B cell (primary cell): Measurements from ENCODE around the gene TBKBP1. TPM values are rescaled to one million over a fixed set of nuclear protein-coding genes. Genes with fewer than 3 reads are reported as not detected.

Source experiments
- ATAC-seq: fragments of 200-7000 bp; cut with Tn5 transposase; one replicate; pipeline ENCODE4 v1.10.0; 2021; ENCODE audit warnings: low read depth, mild to moderate bottlenecking, moderate number of reproducible peaks, moderate library complexity
- CTCF ChIA-PET: fragments of 350-600 bp; sonication (Branson Sonifier 250); formaldehyde crosslinking; loops from one replicate; lab custom pipeline; 2021; ENCODE audit warnings: antibody characterized with exemption, inconsistent platforms; lab: Charles Lee
- POLR2A ChIA-PET: fragments of 350-600 bp; sonication (Branson Sonifier 250); formaldehyde crosslinking; loops from one replicate; lab custom pipeline; 2021; ENCODE audit warnings: antibody characterized with exemption; lab: Charles Lee
- DNase-seq: peaks from one replicate; pipeline ENCODE4 v3.0.0; 2013
- H2AFZ ChIP-seq: 2 replicates; pipeline ENCODE4 v1.6.1; 2012; ENCODE audit warnings: mild to moderate bottlenecking, low read depth, low read length; ENCODE audit not compliant: insufficient read depth, poor library complexity, severe bottlenecking
- H3K27ac ChIP-seq, 2 donors: 1 replicate in 1 of 2; 2 replicates in 1 of 2; pipeline ENCODE4 v1.5.1; 2012 to 2013; ENCODE audit warnings: low read length in 2 of 2, mild to moderate bottlenecking in 2 of 2, moderate library complexity in 1 of 2
- H3K27me3 ChIP-seq, 4 experiments: fragments of 200-600 bp in 1 of 4; sonication (generic) in 1 of 4; replicated peaks in 1 of 4; 1 replicate in 2 of 4; 2 replicates in 2 of 4; pipeline versions ENCODE4 v1.6.1 to v1.7.0; 2013 to 2016; ENCODE audit warnings: low read length in 3 of 4, mild to moderate bottlenecking in 2 of 4, mixed read lengths in 1 of 4, moderate library complexity in 1 of 4; ENCODE audit not compliant: insufficient read depth in 4 of 4, control insufficient read depth in 3 of 4; ENCODE audit errors: control extremely low read depth in 1 of 4
- H3K36me3 ChIP-seq, 2 experiments: replicated peaks in 1 of 2; 1 replicate in 1 of 2; 2 replicates in 1 of 2; pipeline versions ENCODE4 v1.6.1 to v1.7.1; 2013; ENCODE audit warnings: low read length in 1 of 2; ENCODE audit not compliant: insufficient read depth in 2 of 2, control insufficient read depth in 1 of 2; ENCODE audit errors: control extremely low read depth in 1 of 2, extremely low read depth in 1 of 2
- H3K4me1 ChIP-seq, 2 donors: fragments of 200-600 bp in 1 of 2; sonication (generic) in 1 of 2; 1 replicate in 1 of 2; 2 replicates in 1 of 2; pipeline versions ENCODE4 v1.5.1 to v1.6.1; 2013 to 2017; ENCODE audit warnings: low read length in 2 of 2; ENCODE audit not compliant: control insufficient read depth in 2 of 2, insufficient read depth in 2 of 2
- H3K4me2 ChIP-seq: replicated peaks from 2 replicates; pipeline ENCODE3; 2012; ENCODE audit warnings: mild to moderate bottlenecking, low read depth, low read length; ENCODE audit not compliant: poor library complexity, severe bottlenecking
- H3K4me3 ChIP-seq, 5 experiments: fragments of 200-600 bp in 1 of 5; sonication (generic) in 1 of 5; 1 replicate in 3 of 5; 2 replicates in 2 of 5; pipeline versions ENCODE4 v1.5.1 to v1.7.0; 2011 to 2016; ENCODE audit warnings: low read length in 4 of 5, mild to moderate bottlenecking in 4 of 5, low read depth in 2 of 5, control low read depth in 1 of 5, moderate library complexity in 1 of 5; ENCODE audit not compliant: insufficient read depth in 1 of 5; ENCODE audit errors: control extremely low read depth in 1 of 5, extremely low read depth in 1 of 5
- H3K79me2 ChIP-seq: fragments of 200-600 bp; sonication (generic); one replicate; pipeline ENCODE4 v1.6.0; 2016; ENCODE audit warnings: low read length; ENCODE audit not compliant: control insufficient read depth, insufficient read depth
- H3K9ac ChIP-seq: fragments of 200-600 bp; sonication (generic); 2 replicates; pipeline ENCODE4 v1.6.1; 2017; ENCODE audit warnings: mild to moderate bottlenecking, low read length, moderate library complexity
- H3K9me3 ChIP-seq, 3 donors: one replicate each; pipeline versions ENCODE4 v1.6.1 to v1.7.1; 2013; ENCODE audit warnings: low read length in 2 of 3; ENCODE audit not compliant: control insufficient read depth in 2 of 3, insufficient read depth in 1 of 3; ENCODE audit errors: control extremely low read depth in 1 of 3
- H4K20me1 ChIP-seq: 2 replicates; pipeline ENCODE4 v1.6.0; 2012; ENCODE audit warnings: mild to moderate bottlenecking, low read length; ENCODE audit not compliant: insufficient read depth, control insufficient read depth, poor library complexity, severe bottlenecking
- H3K27ac Mint-ChIP-seq: one replicate; pipeline ENCODE4 v1.8.0; 2021; ENCODE audit warnings: mixed read lengths
- H3K27me3 Mint-ChIP-seq: one replicate; pipeline ENCODE4 v1.8.0; 2021; ENCODE audit warnings: mixed read lengths
- H3K4me1 Mint-ChIP-seq: one replicate; pipeline ENCODE4 v1.8.0; 2021; ENCODE audit warnings: mixed read lengths
- H3K4me3 Mint-ChIP-seq: one replicate; pipeline ENCODE4 v1.8.0; 2021; ENCODE audit warnings: mixed read lengths
- H3K9me3 Mint-ChIP-seq: one replicate; pipeline ENCODE4 v1.8.0; 2022; ENCODE audit warnings: mixed read lengths; ENCODE audit not compliant: insufficient read depth
- CTCF ChIP-seq: fragments of 200-600 bp; IDR thresholded peaks from one replicate; pipeline ENCODE4 v1.8.0; 2022; ENCODE audit warnings: antibody characterized with exemption, mild to moderate bottlenecking
- EZH2 ChIP-seq: IDR thresholded peaks from 2 replicates; pipeline ENCODE4 v1.6.1; 2012; ENCODE audit warnings: borderline replicate concordance, low read depth, mild to moderate bottlenecking, moderate library complexity, low read length; ENCODE audit not compliant: insufficient read depth, poor library complexity, severe bottlenecking
- WGBS: methylation state at CpG from one replicate; pipeline ENCODE4 v1.1.5; 2013; ENCODE audit warnings: missing lambda C conversion rate; ENCODE audit not compliant: insufficient coverage; 5-methylcytosine and 5-hydroxymethylcytosine counted together
- intact Hi-C: fragments of 100-400 bp; cut with micrococcal nuclease; formaldehyde crosslinking; loops from one replicate; pipeline ENCODE4 v1.10.0; 2022
- polyA plus RNA-seq: library from polyadenylated mRNA; depleted of rRNA; stranded (reverse); fragments of >200 nt; gene quantifications from 2 replicates; pipeline ENCODE4 v1.2.3, GENCODE V29; 2012
- total RNA-seq, 2 donors: library from RNA; stranded (reverse); fragments of 120-200 nt in 1 of 2; gene quantifications; 1 replicate in 1 of 2; 2 replicates in 1 of 2; pipeline versions ENCODE4 v1.2.3 to v1.2.4, GENCODE V29; 2013 to 2022

TBKBP1 gene
- total and polyA plus RNA-seq, 2 donors (not counting 1 experiment from before 2014, with no cell fraction given) = 6.6 to 8.4 TPM

GRCh38 chr17:47716375-47716774 is 22.4 kb downstream of the TBKBP1 start:
- no peaks in the 10 kb centered on the region for H3K9me3 ChIP-seq
- peaks cover 0 to 7% (median 1%) of the 10 kb centered on the region in 4 experiments for H3K27me3 ChIP-seq
- no peaks in the 10 kb centered on the region for H4K20me1 ChIP-seq
- DNase-seq (no peak), ATAC-seq (no peak)
- Mint-ChIP-seq H3K27me3 (peaks cover 6% of the 10 kb centered on the region), H3K27ac (peak overlapping the region; percentile 56), H3K9me3 (no peaks in the 10 kb centered on the region), H3K4me1 (peaks cover 98% of the 10 kb centered on the region), H3K4me3 (peak overlapping the region; percentile 70)
- H3K79me2 ChIP-seq = no peaks in the 10 kb centered on the region
- intact Hi-C loops = no loop called here
- ChIA-PET CTCF (interaction anchor here (3.3 to 5.1 kb wide), 2 partner anchors 10 to 17 kb away, joined by 12 to 44 read pairs; no protein-coding TSS in a partner anchor), POLR2A (interaction anchor here (0.5 to 1.1 kb wide), 2 partner anchors 17 to 445 kb away, joined by 3 to 4 read pairs; no protein-coding TSS in a partner anchor)
- peaks cover 87 to 99% of the 10 kb centered on the region in 2 donors for H3K4me1 ChIP-seq
- WGBS = 33% methylated on average over 1 of the region's 3 CpGs
- H3K4me3 ChIP-seq = no peak overlapping the region
- no peak overlapping the region for H3K27ac ChIP-seq
- peak overlapping the region; percentile 68 for H3K4me2 ChIP-seq
- no peaks in the 10 kb centered on the region for H3K36me3 ChIP-seq
- no peak overlapping the region for H2AFZ ChIP-seq
- no peak overlapping the region for H3K9ac ChIP-seq
- TF ChIP-seq EZH2 = no peak
- no peak for TF ChIP-seq CTCF

GRCh38 chr17:47717261-47717697 is 23.3 kb downstream of the TBKBP1 start:
- no peak overlapping the region for H3K4me3 ChIP-seq
- peaks cover 0 to 14% (median 10%) of the 10 kb centered on the region in 4 experiments for H3K27me3 ChIP-seq
- Mint-ChIP-seq H3K27me3 (peaks cover 9% of the 10 kb centered on the region), H3K4me1 (peaks cover 94% of the 10 kb centered on the region), H3K9me3 (no peaks in the 10 kb centered on the region), H3K27ac (peak overlapping the region; percentile 16), H3K4me3 (peak overlapping the region; percentile 21)
- ATAC-seq = peak; percentile 18
- H3K27ac ChIP-seq = no peak overlapping the region
- H3K9ac ChIP-seq = no peak overlapping the region
- ChIA-PET POLR2A (interaction anchor here (0.5 kb wide), 1 partner anchor 172 kb away, joined by 8 read pairs; no protein-coding TSS in a partner anchor), CTCF (interaction anchor here (2.0 to 3.3 kb wide), 3 partner anchors 10 to 19 kb away, joined by 11 to 30 read pairs (median 12); partner anchors contain the start of gene TBX21)
- no peaks in the 10 kb centered on the region for H3K36me3 ChIP-seq
- no peak overlapping the region for H2AFZ ChIP-seq
- H3K4me2 ChIP-seq = peak overlapping the region; percentile 11
- intact Hi-C loops = no loop called here
- no peaks in the 10 kb centered on the region for H4K20me1 ChIP-seq
- no peaks in the 10 kb centered on the region for H3K79me2 ChIP-seq
- 29% methylated on average over 1 of the region's 2 CpGs for WGBS
- peak; percentile 45 for DNase-seq
- H3K4me1 ChIP-seq = peaks cover 85 to 98% of the 10 kb centered on the region in 2 donors
- no peaks in the 10 kb centered on the region for H3K9me3 ChIP-seq
- TF ChIP-seq CTCF (no peak), EZH2 (no peak)
